GM12878 (cell line): ENCODE results near the gene UBC. TPM values are rescaled to one million over a fixed set of nuclear protein-coding genes. Genes with fewer than 3 reads are reported as not detected.

Source experiments
- ATAC-seq: fragments of 200-7000 bp; cut with Tn5 transposase; 3 replicates; pipeline ENCODE4 v1.9.1; 2020; ENCODE audit warnings: mild to moderate bottlenecking, moderate library complexity
- BruUV-seq: library from RNA; stranded (reverse); fragments of 400-500 nt; replicated peaks from 2 replicates; lab custom pipeline; 2021; lab: Mats Ljungman, UMichigan
- CTCF ChIA-PET: fragments of 300-600 bp; sonication (Branson Sonifier 250); formaldehyde crosslinking; extraction: SDS; loops from one replicate; lab custom pipeline; 2021; ENCODE audit warnings: inconsistent platforms; lab: Yijun Ruan, JAX
- POLR2A ChIA-PET: fragments of 350-600 bp; formaldehyde crosslinking; extraction: SDS; loops from one replicate; lab custom pipeline; 2021; ENCODE audit warnings: inconsistent platforms; lab: Charles Lee
- RAD21 ChIA-PET: fragments of 300-600 bp; sonication (Branson Sonifier 250); formaldehyde crosslinking; loops from one replicate; lab custom pipeline; 2023; ENCODE audit warnings: antibody characterized with exemption; ENCODE audit not compliant: unreplicated experiment; lab: Charles Lee
- SMC1A ChIA-PET: fragments of 300-600 bp; sonication (Branson Sonifier 250); formaldehyde crosslinking; loops from one replicate; lab custom pipeline; 2023; ENCODE audit not compliant: unreplicated experiment, uncharacterized antibody; lab: Charles Lee
- DNase-seq: peaks from one replicate; pipeline ENCODE4 v3.0.0-alpha.2; 2011; ENCODE audit warnings: low read depth, low spot score
- FAIRE-seq: peaks from 3 replicates; lab custom pipeline; 2011; peaks lifted over from hg19 to GRCh38; lab: Jason Lieb, UNC
- H2AFZ ChIP-seq: 2 replicates; pipeline ENCODE4 v1.6.0; 2011; ENCODE audit warnings: low read depth, low read length, control low read depth; ENCODE audit not compliant: control insufficient read depth
- H3K27ac ChIP-seq: 2 replicates; pipeline ENCODE4 v1.5.1; 2011; ENCODE audit warnings: control low read depth; ENCODE audit not compliant: control insufficient read depth, insufficient read depth
- H3K27me3 ChIP-seq, 2 experiments: replicated peaks in 1 of 2; 2 replicates each; pipeline versions ENCODE4 v1.6.0 to v1.6.1; 2011; ENCODE audit warnings: low read length in 1 of 2; ENCODE audit not compliant: control insufficient read depth in 2 of 2, insufficient read depth in 2 of 2
- H3K36me3 ChIP-seq, 2 experiments: 2 replicates each; pipeline ENCODE4 v1.5.1; 2011; ENCODE audit warnings: low read length in 1 of 2; ENCODE audit not compliant: control insufficient read depth in 2 of 2, insufficient read depth in 2 of 2
- H3K4me1 ChIP-seq: 2 replicates; pipeline ENCODE4 v1.6.1; 2011; ENCODE audit warnings: mild to moderate bottlenecking, low read length, moderate library complexity, mixed read lengths; ENCODE audit not compliant: control insufficient read depth, insufficient read depth
- H3K4me2 ChIP-seq: 2 replicates; pipeline ENCODE4 v1.6.0; 2011; ENCODE audit warnings: control low read depth; ENCODE audit not compliant: control insufficient read depth, insufficient read depth
- H3K4me3 ChIP-seq: fragments of 200-600 bp; sonication (generic); 2 replicates; pipeline ENCODE4 v1.5.1; 2016
- H3K79me2 ChIP-seq: 2 replicates; pipeline ENCODE4 v1.6.0; 2011; ENCODE audit warnings: low read length; ENCODE audit not compliant: control insufficient read depth, insufficient read depth
- H3K9ac ChIP-seq: 2 replicates; pipeline ENCODE4 v1.8.0; 2011; ENCODE audit warnings: low read length, control low read depth, mixed read lengths; ENCODE audit not compliant: control insufficient read depth, insufficient read depth
- H3K9me3 ChIP-seq: replicated peaks from 3 replicates; pipeline ENCODE4 v1.5.1; 2011; ENCODE audit warnings: mild to moderate bottlenecking, low read length; ENCODE audit not compliant: control insufficient read depth, insufficient read depth
- H4K20me1 ChIP-seq: 2 replicates; pipeline ENCODE4 v1.6.0; 2011; ENCODE audit not compliant: control insufficient read depth, insufficient read depth
- CBX5 ChIP-seq: sonication (generic); IDR thresholded peaks from 2 replicates; pipeline ENCODE4 v1.6.1; 2016; ENCODE audit warnings: low read depth, moderate library complexity, mild to moderate bottlenecking, inconsistent platforms
- EED ChIP-seq: sonication (generic); IDR thresholded peaks from 2 replicates; pipeline ENCODE4 v1.6.1; 2016; ENCODE audit warnings: antibody characterized with exemption, low read depth
- IKZF1 ChIP-seq: fragments of 450-650 bp; conservative IDR thresholded peaks from 2 replicates; pipeline ENCODE4 v1.6.1; 2017; ENCODE audit warnings: antibody characterized with exemption, mild to moderate bottlenecking
- IKZF2 ChIP-seq, 2 experiments: fragments of 450-650 bp; IDR thresholded peaks; 2 replicates each; pipeline ENCODE4 v1.6.1; 2017; ENCODE audit warnings: mild to moderate bottlenecking in 2 of 2, moderate library complexity in 2 of 2
- MEF2B ChIP-seq: fragments of 450-650 bp; IDR thresholded peaks from 2 replicates; pipeline ENCODE4 v1.6.1; 2018; ENCODE audit warnings: mild to moderate bottlenecking, moderate library complexity; ENCODE audit not compliant: partially characterized antibody, poor library complexity, severe bottlenecking
- MTA2 ChIP-seq: fragments of 450-650 bp; IDR thresholded peaks from 2 replicates; pipeline ENCODE4 v1.6.1; 2016; ENCODE audit warnings: low read depth, mild to moderate bottlenecking, moderate library complexity
- POLR2A ChIP-seq: IDR thresholded peaks from 2 replicates; pipeline ENCODE4 v1.6.1; 2011; ENCODE audit warnings: low read depth, mild to moderate bottlenecking, low read length
- RAD21 ChIP-seq: IDR thresholded peaks from 2 replicates; pipeline ENCODE4 v1.6.1; 2011; ENCODE audit warnings: mild to moderate bottlenecking, low read depth, low read length, moderate library complexity; ENCODE audit not compliant: insufficient read depth
- RUNX3 ChIP-seq: IDR thresholded peaks from 2 replicates; pipeline ENCODE4 v1.6.1; 2012; ENCODE audit warnings: low read length, inconsistent platforms
- TCF3 ChIP-seq: IDR thresholded peaks from 2 replicates; pipeline ENCODE4 v1.6.1; 2012; ENCODE audit warnings: low read depth, mild to moderate bottlenecking, low read length, borderline replicate concordance; ENCODE audit not compliant: insufficient read depth
- WGBS: methylation state at CpG from one replicate; pipeline ENCODE4 v1.1.6; 2016; ENCODE audit warnings: low lambda C conversion rate; ENCODE audit not compliant: insufficient replicate concordance, insufficient coverage; ENCODE audit errors: missing lambda C conversion rate; 5-methylcytosine and 5-hydroxymethylcytosine counted together
- in situ Hi-C: fragments of 300-500 bp; cut with MboI; formaldehyde crosslinking; loops from 9 replicates; pipeline ENCODE4 v1.14.3; 2018; ENCODE audit warnings: mixed read lengths
- intact Hi-C: fragments of 100-400 bp; cut with micrococcal nuclease; formaldehyde crosslinking; loops from one replicate; pipeline ENCODE4 v1.14.2; 2022; ENCODE audit not compliant: unreplicated experiment
- polyA plus RNA-seq, 11 experiments: library from polyadenylated mRNA; depleted of rRNA in 4 of 11; unstranded in 6 of 11; stranded (reverse) in 5 of 11; fragments of >200 nt; fragmentation: Nextera tagmentation in 4 of 11; fragmentation: Illumina TruSeq in 1 of 11; extraction: Ambion mirVana in 4 of 11; extraction: Trizol in 1 of 11; gene quantifications; 1 replicate in 1 of 11; 2 replicates in 10 of 11; pipeline versions ENCODE4 v1.2.1 to v1.2.3, GENCODE V29; 2011 to 2016; ENCODE audit warnings: inconsistent platforms in 2 of 11, missing spikeins in 2 of 11, low read depth in 1 of 11
- total RNA-seq, 4 experiments: library from RNA; depleted of rRNA in 3 of 4; stranded (reverse); fragments of >200 nt in 3 of 4; fragmentation: Illumina TruSeq in 1 of 4; extraction: Trizol in 1 of 4; gene quantifications; 2 replicates each; pipeline versions ENCODE4 v1.2.1 to v1.2.3, GENCODE V29; 2013 to 2021
- TF ChIP-seq, protein P1 (sequence below): fragments of 450-650 bp; formaldehyde crosslinking; IDR thresholded peaks from 2 replicates; pipeline ENCODE4 v1.4.0; 2020; ENCODE audit warnings: mild to moderate bottlenecking, moderate library complexity
- TF ChIP-seq, protein P2 (sequence below): IDR thresholded peaks from 2 replicates; pipeline ENCODE4 v1.6.1; 2011; ENCODE audit warnings: low read depth, mild to moderate bottlenecking, low read length, moderate library complexity, borderline replicate concordance; ENCODE audit errors: extremely low read depth
- TF ChIP-seq, protein P3 (sequence below): IDR thresholded peaks from 2 replicates; pipeline ENCODE4 v1.6.1; 2012; ENCODE audit warnings: low read depth, low read length, improper control_type of control experiment
- TF ChIP-seq, protein P4 (sequence below): fragments of 450-650 bp; IDR thresholded peaks from 2 replicates; pipeline ENCODE4 v1.6.1; 2016; ENCODE audit warnings: mild to moderate bottlenecking

UBC gene
- total and polyA plus RNA-seq, 10 of the 15 experiments (the other 5 are each of a cell fraction or from before 2014, with no cell fraction given) = 653 to 1,666 (median 874) TPM

DNA sequence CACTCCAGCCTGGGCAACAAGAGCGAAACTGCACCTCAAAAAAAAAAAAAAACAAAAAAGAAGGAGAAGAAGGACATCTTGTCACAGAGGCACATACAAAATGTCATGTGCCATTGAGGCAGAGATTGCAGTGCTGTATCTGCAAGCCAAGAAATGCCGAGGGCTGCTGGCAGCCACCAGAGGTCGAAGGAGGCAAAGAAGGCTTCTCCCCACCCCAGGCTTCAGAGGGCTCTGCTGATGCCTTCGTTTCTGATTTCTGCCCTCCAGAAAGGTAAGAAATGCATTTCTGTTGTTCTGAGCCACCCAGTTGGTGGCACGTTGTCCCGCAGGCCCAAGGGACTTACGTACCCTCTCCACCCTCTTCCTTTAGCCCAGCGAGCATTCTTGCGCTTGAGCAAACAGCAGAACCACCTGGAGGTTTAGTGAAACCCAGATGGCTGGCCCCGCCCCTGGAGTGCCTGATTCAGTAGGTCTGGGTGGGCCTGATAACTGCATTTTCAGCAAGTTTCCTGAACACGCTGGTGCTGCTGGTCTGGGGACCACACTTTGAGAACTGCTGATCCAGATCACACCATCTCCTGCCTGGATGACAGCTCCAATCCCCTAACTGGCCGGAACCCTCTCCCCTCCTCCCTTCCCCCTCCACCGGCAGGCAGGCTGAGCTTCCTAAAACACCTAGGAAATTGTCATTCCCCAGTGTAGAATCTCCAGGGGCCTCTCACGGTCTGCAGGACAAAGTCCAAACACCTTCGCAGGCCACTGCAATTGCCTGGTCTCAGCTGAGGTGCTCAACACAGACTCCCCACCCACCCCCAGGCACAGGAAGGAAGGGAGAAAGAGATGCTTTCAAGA is 29.6 kb downstream of the UBC start:
- Histone ChIP-seq H3K27me3 (no peaks in the 10 kb centered on the region), H3K27ac (peak overlapping the region; percentile 74), H3K9ac (peak overlapping the region; percentile 7; the same call in 1 of the 2 replicates), H3K4me1 (peaks cover 18% of the 10 kb centered on the region), H3K9me3 (no peaks in the 10 kb centered on the region; the same call in 2 of the 3 replicates), H3K4me3 (no peak overlapping the region; the same call in 1 of the 2 replicates), H3K4me2 (peak overlapping the region; percentile 26), H2AFZ (peak overlapping the region; percentile 90), H3K36me3 (no peaks in the 10 kb centered on the region), H4K20me1 (no peaks in the 10 kb centered on the region), H3K79me2 (no peaks in the 10 kb centered on the region)
- intact Hi-C loops = no loop called here
- in situ Hi-C loops = no loop called here
- no peak for DNase-seq
- POLR2A ChIA-PET = interaction anchor here (0.5 to 2.3 kb wide), 3 partner anchors 15 to 110 kb away, joined by 3 to 7 read pairs (median 4); no protein-coding TSS in a partner anchor
- SMC1A ChIA-PET = interaction anchor here (1.0 to 1.6 kb wide), 7 partner anchors 13 to 26 kb away, joined by 3 to 10 read pairs (median 5); no protein-coding TSS in a partner anchor
- WGBS = 2% methylated on average over 14 of the region's 15 CpGs
- RAD21 ChIA-PET = interaction anchor here (0.7 to 2.2 kb wide), 6 partner anchors 20 to 775 kb away, joined by 3 to 11 read pairs (median 4); no protein-coding TSS in a partner anchor
- BruUV-seq = no TSS peak
- FAIRE-seq = peak; percentile 75
- ATAC-seq = peak; percentile 95
- CTCF ChIA-PET = interaction anchor here (0.7 to 4.3 kb wide), 4 partner anchors 16 to 393 kb away, joined by 3 to 18 read pairs (median 4); no protein-coding TSS in a partner anchor
- TF ChIP-seq IKZF1 = peak; percentile 48
- TF ChIP-seq CBX5 = no peak
- peak; percentile 67 for TF ChIP-seq MEF2B
- TF ChIP-seq MTA2 = no peak
- TF ChIP-seq, protein P1, sequence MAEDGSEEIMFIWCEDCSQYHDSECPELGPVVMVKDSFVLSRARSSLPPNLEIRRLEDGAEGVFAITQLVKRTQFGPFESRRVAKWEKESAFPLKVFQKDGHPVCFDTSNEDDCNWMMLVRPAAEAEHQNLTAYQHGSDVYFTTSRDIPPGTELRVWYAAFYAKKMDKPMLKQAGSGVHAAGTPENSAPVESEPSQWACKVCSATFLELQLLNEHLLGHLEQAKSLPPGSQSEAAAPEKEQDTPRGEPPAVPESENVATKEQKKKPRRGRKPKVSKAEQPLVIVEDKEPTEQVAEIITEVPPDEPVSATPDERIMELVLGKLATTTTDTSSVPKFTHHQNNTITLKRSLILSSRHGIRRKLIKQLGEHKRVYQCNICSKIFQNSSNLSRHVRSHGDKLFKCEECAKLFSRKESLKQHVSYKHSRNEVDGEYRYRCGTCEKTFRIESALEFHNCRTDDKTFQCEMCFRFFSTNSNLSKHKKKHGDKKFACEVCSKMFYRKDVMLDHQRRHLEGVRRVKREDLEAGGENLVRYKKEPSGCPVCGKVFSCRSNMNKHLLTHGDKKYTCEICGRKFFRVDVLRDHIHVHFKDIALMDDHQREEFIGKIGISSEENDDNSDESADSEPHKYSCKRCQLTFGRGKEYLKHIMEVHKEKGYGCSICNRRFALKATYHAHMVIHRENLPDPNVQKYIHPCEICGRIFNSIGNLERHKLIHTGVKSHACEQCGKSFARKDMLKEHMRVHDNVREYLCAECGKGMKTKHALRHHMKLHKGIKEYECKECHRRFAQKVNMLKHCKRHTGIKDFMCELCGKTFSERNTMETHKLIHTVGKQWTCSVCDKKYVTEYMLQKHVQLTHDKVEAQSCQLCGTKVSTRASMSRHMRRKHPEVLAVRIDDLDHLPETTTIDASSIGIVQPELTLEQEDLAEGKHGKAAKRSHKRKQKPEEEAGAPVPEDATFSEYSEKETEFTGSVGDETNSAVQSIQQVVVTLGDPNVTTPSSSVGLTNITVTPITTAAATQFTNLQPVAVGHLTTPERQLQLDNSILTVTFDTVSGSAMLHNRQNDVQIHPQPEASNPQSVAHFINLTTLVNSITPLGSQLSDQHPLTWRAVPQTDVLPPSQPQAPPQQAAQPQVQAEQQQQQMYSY = no peak
- peak; percentile 21; the same call in 1 of the 2 replicates for TF ChIP-seq RAD21
- 0 out of 2 replicates have a peak, but pooled peaks have one; percentile 20 for TF ChIP-seq TCF3
- TF ChIP-seq, protein P2, sequence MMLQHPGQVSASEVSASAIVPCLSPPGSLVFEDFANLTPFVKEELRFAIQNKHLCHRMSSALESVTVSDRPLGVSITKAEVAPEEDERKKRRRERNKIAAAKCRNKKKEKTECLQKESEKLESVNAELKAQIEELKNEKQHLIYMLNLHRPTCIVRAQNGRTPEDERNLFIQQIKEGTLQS = no peak
- peak; percentile 15 to 28; a peak in 2 of 4 replicates for TF ChIP-seq IKZF2 (IDR thresholded peaks at IDR 0.05)
- TF ChIP-seq POLR2A = 0 out of 2 replicates have a peak, but pooled peaks have one; percentile 18
- TF ChIP-seq, protein P3, sequence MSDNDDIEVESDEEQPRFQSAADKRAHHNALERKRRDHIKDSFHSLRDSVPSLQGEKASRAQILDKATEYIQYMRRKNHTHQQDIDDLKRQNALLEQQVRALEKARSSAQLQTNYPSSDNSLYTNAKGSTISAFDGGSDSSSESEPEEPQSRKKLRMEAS = no peak
- TF ChIP-seq EED = peak; percentile 29; the same call in 1 of the 2 replicates
- TF ChIP-seq RUNX3 = peak; percentile 13; the same call in 1 of the 2 replicates
- TF ChIP-seq, protein P4, sequence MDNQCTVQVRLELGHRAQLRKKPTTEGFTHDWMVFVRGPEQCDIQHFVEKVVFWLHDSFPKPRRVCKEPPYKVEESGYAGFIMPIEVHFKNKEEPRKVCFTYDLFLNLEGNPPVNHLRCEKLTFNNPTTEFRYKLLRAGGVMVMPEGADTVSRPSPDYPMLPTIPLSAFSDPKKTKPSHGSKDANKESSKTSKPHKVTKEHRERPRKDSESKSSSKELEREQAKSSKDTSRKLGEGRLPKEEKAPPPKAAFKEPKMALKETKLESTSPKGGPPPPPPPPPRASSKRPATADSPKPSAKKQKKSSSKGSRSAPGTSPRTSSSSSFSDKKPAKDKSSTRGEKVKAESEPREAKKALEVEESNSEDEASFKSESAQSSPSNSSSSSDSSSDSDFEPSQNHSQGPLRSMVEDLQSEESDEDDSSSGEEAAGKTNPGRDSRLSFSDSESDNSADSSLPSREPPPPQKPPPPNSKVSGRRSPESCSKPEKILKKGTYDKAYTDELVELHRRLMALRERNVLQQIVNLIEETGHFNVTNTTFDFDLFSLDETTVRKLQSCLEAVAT = no peak
